K562 (cell line): ENCODE results near the gene DBNL. TPM values are rescaled to one million over a fixed set of nuclear protein-coding genes. Genes with fewer than 3 reads are reported as not detected.

Experiments used
- CSDE1 ChIP-seq, 2 experiments: fragments of 450-650 bp; IDR thresholded peaks; 2 replicates each; pipeline ENCODE4 v1.6.1; 2016; ENCODE audit warnings: mild to moderate bottlenecking in 1 of 2
- ELF1 ChIP-seq: fragments of 200-800 bp; sonication (Bioruptor generic); IDR thresholded peaks from 2 replicates; pipeline ENCODE4 v1.6.1; 2016; ENCODE audit warnings: missing genetic modification characterization, missing compliant biosample characterization
- EP300 ChIP-seq: IDR thresholded peaks from 2 replicates; pipeline ENCODE4 v1.6.1; 2012; ENCODE audit warnings: low read length, improper control_type of control experiment
- FOXK2 ChIP-seq, 2 experiments: fragments of 450-650 bp; IDR thresholded peaks in 1 of 2; conservative IDR thresholded peaks in 1 of 2; 2 replicates each; pipeline ENCODE4 v1.6.1; 2016; ENCODE audit warnings: low read depth in 2 of 2, mild to moderate bottlenecking in 1 of 2
- GTF2E2 ChIP-seq: fragments of 200-800 bp; sonication (Bioruptor generic); IDR thresholded peaks from 2 replicates; pipeline ENCODE4 v1.6.1; 2016; ENCODE audit warnings: missing genetic modification characterization, missing compliant biosample characterization
- HCFC1 ChIP-seq: IDR thresholded peaks from 2 replicates; pipeline ENCODE4 v1.6.1; 2012; ENCODE audit warnings: low read depth, low read length, improper control_type of control experiment
- LARP7 ChIP-seq: fragments of 450-650 bp; IDR thresholded peaks from 2 replicates; pipeline ENCODE4 v1.6.1; 2016
- MTA3 ChIP-seq: fragments of 450-650 bp; formaldehyde crosslinking; IDR thresholded peaks from 2 replicates; pipeline ENCODE4 v1.6.1; 2017; ENCODE audit warnings: mild to moderate bottlenecking, borderline replicate concordance
- TAF7 ChIP-seq: fragments of 450-650 bp; IDR thresholded peaks from 2 replicates; pipeline ENCODE4 v1.6.1; 2016; ENCODE audit warnings: missing genetic modification characterization, missing compliant biosample characterization
- ZFP1 ChIP-seq: fragments of 450-650 bp; formaldehyde crosslinking; IDR thresholded peaks from 2 replicates; pipeline ENCODE4 v1.4.0; 2020; ENCODE audit warnings: mild to moderate bottlenecking, mixed read lengths
- ZNF165 ChIP-seq: fragments of 250-450 bp; sonication (Bioruptor Pico); IDR thresholded peaks from 2 replicates; pipeline ENCODE4 v1.4.0; 2020; ENCODE audit warnings: borderline replicate concordance
- ZNF561 ChIP-seq: fragments of 450-650 bp; formaldehyde crosslinking; conservative IDR thresholded peaks from 2 replicates; pipeline ENCODE4 v1.4.0; 2020; ENCODE audit warnings: mild to moderate bottlenecking, moderate library complexity
- polyA plus RNA-seq, 8 experiments: library from polyadenylated mRNA; depleted of rRNA in 4 of 8; stranded (reverse) in 5 of 8; unstranded in 3 of 8; fragments of >200 nt; fragmentation: Nextera tagmentation in 2 of 8; fragmentation: Illumina TruSeq in 1 of 8; extraction: Ambion mirVana in 2 of 8; extraction: Trizol in 1 of 8; gene quantifications; 2 replicates each; pipeline versions ENCODE4 v1.2.1 to v1.2.3, GENCODE V29; 2011 to 2014; ENCODE audit warnings: inconsistent platforms in 1 of 8, missing spikeins in 1 of 8
- total RNA-seq, 7 experiments: library from RNA; depleted of rRNA in 6 of 7; stranded (reverse); fragments of >200 nt in 6 of 7; fragmentation: Illumina TruSeq in 2 of 7; extraction: Trizol in 2 of 7; gene quantifications; 2 replicates each; pipeline versions ENCODE4 v1.2.1 to v1.2.3, GENCODE V29; 2011 to 2021; ENCODE audit warnings: low replicate concordance in 1 of 7
- TF ChIP-seq, protein P1 (sequence below): fragments of 250-450 bp; sonication (Bioruptor Pico); IDR thresholded peaks from 2 replicates; pipeline ENCODE4 v1.5.0; 2021; ENCODE audit warnings: mild to moderate bottlenecking, moderate library complexity
- TF ChIP-seq, protein P2 (sequence below): sonication (generic); formaldehyde crosslinking; IDR thresholded peaks from 2 replicates; pipeline ENCODE4 v1.8.1; 2023; ENCODE audit warnings: mild to moderate bottlenecking, missing genetic modification reagents
- TF ChIP-seq, protein P3 (sequence below), 2 experiments: fragments of 450-650 bp; IDR thresholded peaks; 2 replicates each; pipeline ENCODE4 v1.6.1; 2018; ENCODE audit warnings: mild to moderate bottlenecking in 2 of 2, low read depth in 1 of 2; ENCODE audit not compliant: partially characterized antibody in 2 of 2
- TF ChIP-seq, protein P4 (sequence below): sonication (generic); formaldehyde crosslinking; IDR thresholded peaks from 2 replicates; pipeline ENCODE4 v1.8.0; 2022; ENCODE audit warnings: mild to moderate bottlenecking, missing genetic modification reagents

DBNL gene
- total and polyA plus RNA-seq, 9 of the 15 experiments (the other 6 are each of a cell fraction or from before 2014, with no cell fraction given): 1.9 to 65.1 (median 38.9) TPM

DNA sequence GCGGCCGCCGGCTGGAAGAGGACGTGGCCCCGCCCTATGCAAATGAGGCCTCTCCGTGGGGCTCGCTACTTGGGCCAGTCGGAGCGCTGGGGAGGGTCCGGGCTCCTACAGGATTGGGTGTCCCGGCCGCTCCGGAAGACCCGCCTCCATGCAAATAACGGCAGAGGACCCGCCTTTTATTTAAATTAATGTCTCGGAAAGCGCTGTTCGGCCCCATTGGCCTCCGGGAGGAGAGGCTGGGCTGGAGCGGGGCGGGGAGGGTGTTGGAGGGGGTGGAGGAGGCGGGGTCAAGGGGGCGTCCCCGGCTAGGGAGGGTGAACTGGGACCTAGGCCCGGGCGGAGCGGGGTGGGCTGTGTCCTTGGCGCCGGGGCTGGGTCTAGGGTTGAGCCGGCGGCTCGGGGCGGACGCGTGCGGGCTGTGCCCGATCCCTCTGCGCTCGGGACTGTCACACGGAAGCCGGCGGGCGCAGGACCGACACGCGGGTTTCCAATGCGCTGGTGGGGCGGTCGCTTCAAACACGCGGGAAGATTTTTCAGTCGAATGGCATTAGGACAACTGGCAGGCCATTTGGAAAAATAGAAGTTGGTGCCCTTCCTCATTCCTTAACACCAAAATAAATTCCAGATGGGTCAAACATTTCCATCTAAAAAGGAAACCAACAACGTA lies 38.2 kb downstream of the DBNL start (continued):
- TF ChIP-seq ZNF561 (no peak), ZNF165 (CRISPR knock-in tag) (no peak), EP300 (no peak), LARP7 (no peak), ELF1 (tag) (no peak), CSDE1 (IDR thresholded peaks at IDR 0.05) (no peak), FOXK2 (conservative IDR thresholded peaks at IDR 0.05 in 1 of 2, IDR thresholded peaks at IDR 0.05 in 1 of 2; ENCODE audit: low read depth in 2 of 2) (no peak), MTA3 (peak; percentile 46; the same call in 1 of the 2 replicates), HCFC1 (no peak), TAF7 (tag) (no peak), GTF2E2 (tag) (no peak), ZFP1 (CRISPR knock-in tag) (no peak)
- TF ChIP-seq, protein P1, sequence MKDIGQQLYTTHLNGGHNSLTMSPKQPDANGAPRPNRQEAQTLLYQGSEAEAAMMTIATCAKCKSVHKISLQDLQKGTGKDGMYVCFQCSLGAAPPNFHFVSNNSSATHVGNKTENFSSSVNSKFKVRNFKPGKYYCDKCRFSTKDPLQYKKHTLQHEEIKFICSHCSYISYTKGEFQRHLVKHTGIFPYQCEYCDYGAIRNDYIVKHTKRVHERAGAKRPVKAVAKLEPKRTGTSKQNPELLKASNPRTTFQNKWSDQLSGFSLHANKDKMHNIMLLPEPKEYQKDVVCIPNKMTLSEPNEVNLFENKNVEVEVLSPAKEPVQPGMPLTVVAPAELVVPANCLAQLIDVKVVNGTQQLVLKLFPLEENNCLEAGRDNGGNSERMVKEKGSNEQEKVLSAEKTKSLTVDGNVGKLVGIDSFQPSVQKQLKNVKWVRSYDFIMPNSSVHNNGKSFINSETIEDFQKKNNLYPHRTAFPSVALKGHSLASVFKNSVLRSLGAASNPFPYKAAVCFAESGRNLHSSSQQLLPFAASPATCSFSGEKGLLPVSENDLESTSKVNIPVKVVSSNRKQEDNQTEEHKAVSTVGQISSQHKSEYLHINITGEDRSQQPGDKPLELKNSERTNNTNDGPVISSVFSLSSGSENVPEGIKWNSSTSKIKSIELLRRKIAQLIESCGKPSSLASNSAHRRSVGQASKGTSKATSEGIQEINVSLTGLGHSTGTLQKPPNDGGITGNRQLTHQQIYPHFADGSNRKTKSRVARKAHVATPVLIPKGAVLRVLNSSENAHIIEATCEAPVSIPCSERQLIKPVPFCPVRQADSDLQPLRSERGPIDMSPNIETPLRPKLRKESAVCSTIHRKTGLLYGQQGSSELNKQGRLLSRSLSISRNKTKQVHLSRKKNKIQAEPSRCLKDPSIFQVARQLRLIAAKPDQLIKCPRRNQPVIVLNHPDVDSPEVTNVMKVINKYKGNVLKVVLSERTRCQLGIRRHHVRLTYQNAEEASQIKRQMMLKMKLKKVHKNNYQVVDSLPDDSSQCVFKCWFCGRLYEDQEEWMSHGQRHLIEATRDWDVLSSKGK: no peak
- TF ChIP-seq, protein P2, sequence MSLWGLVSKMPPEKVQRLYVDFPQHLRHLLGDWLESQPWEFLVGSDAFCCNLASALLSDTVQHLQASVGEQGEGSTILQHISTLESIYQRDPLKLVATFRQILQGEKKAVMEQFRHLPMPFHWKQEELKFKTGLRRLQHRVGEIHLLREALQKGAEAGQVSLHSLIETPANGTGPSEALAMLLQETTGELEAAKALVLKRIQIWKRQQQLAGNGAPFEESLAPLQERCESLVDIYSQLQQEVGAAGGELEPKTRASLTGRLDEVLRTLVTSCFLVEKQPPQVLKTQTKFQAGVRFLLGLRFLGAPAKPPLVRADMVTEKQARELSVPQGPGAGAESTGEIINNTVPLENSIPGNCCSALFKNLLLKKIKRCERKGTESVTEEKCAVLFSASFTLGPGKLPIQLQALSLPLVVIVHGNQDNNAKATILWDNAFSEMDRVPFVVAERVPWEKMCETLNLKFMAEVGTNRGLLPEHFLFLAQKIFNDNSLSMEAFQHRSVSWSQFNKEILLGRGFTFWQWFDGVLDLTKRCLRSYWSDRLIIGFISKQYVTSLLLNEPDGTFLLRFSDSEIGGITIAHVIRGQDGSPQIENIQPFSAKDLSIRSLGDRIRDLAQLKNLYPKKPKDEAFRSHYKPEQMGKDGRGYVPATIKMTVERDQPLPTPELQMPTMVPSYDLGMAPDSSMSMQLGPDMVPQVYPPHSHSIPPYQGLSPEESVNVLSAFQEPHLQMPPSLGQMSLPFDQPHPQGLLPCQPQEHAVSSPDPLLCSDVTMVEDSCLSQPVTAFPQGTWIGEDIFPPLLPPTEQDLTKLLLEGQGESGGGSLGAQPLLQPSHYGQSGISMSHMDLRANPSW: no peak
- TF ChIP-seq, protein P3, sequence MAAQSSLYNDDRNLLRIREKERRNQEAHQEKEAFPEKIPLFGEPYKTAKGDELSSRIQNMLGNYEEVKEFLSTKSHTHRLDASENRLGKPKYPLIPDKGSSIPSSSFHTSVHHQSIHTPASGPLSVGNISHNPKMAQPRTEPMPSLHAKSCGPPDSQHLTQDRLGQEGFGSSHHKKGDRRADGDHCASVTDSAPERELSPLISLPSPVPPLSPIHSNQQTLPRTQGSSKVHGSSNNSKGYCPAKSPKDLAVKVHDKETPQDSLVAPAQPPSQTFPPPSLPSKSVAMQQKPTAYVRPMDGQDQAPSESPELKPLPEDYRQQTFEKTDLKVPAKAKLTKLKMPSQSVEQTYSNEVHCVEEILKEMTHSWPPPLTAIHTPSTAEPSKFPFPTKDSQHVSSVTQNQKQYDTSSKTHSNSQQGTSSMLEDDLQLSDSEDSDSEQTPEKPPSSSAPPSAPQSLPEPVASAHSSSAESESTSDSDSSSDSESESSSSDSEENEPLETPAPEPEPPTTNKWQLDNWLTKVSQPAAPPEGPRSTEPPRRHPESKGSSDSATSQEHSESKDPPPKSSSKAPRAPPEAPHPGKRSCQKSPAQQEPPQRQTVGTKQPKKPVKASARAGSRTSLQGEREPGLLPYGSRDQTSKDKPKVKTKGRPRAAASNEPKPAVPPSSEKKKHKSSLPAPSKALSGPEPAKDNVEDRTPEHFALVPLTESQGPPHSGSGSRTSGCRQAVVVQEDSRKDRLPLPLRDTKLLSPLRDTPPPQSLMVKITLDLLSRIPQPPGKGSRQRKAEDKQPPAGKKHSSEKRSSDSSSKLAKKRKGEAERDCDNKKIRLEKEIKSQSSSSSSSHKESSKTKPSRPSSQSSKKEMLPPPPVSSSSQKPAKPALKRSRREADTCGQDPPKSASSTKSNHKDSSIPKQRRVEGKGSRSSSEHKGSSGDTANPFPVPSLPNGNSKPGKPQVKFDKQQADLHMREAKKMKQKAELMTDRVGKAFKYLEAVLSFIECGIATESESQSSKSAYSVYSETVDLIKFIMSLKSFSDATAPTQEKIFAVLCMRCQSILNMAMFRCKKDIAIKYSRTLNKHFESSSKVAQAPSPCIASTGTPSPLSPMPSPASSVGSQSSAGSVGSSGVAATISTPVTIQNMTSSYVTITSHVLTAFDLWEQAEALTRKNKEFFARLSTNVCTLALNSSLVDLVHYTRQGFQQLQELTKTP (IDR thresholded peaks at IDR 0.05; ENCODE audit: low read depth in 1 of 2, partially characterized antibody in 2 of 2): no peak
- TF ChIP-seq, protein P4, sequence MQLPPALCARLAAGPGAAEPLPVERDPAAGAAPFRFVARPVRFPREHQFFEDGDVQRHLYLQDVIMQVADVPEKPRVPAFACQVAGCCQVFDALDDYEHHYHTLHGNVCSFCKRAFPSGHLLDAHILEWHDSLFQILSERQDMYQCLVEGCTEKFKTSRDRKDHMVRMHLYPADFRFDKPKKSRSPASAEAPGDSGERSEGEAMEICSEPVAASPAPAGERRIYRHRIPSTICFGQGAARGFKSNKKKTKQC (CRISPR knock-in tag): 0 out of 2 replicates have a peak, but pooled peaks have one; percentile 57
